ENCODE data around the gene SPOP.

SPOP gene

GRCh38 chr17:49670641-49671040 is 7.3 kb downstream of the SPOP start:
- Histone ChIP-seq H3K4me2 (no peak overlapping the region), H2AFZ (ENCODE audit: low read depth) (no peak overlapping the region), H4K20me1 (ENCODE audit: insufficient read depth) (no peaks in the 10 kb centered on the region)

GRCh38 chr17:49670002-49670401 is 7.9 kb downstream of the SPOP start:
- Histone ChIP-seq H2AFZ (ENCODE audit: low read depth) (no peak overlapping the region), H3K4me2 (no peak overlapping the region), H3K9ac (no peak overlapping the region), H3K4me3 (IDR thresholded peaks at IDR 0.05; ENCODE audit: insufficient read depth, low read depth, low read length) (no peak overlapping the region), H3K4me1 (ENCODE audit: low read depth, poor library complexity, severe bottlenecking) (peaks cover 11% of the 10 kb centered on the region), H3K36me3 (ENCODE audit: insufficient read depth) (no peaks in the 10 kb centered on the region), H3K27me3 (ENCODE audit: insufficient read depth, low read depth) (no peaks in the 10 kb centered on the region), H3K79me2 (ENCODE audit: insufficient read depth, low read depth) (peaks cover 69% of the 10 kb centered on the region; the same call in 1 of the 2 replicates), H3K27ac (no peak overlapping the region), H4K20me1 (ENCODE audit: insufficient read depth) (no peaks in the 10 kb centered on the region)
- no peak for TF ChIP-seq CTCF (conservative IDR thresholded peaks at IDR 0.05; ENCODE audit: low read depth, low read length)

More at GRCh38 chr17:49670641-49671040, 7.3 kb downstream of the SPOP start:
- H3K4me1 ChIP-seq (ENCODE audit: low read depth, poor library complexity, severe bottlenecking), result peaks cover 17% of the 10 kb centered on the region
- H3K4me3 ChIP-seq (IDR thresholded peaks at IDR 0.05; ENCODE audit: insufficient read depth, low read depth, low read length), result no peak overlapping the region
- no peak for TF ChIP-seq CTCF (conservative IDR thresholded peaks at IDR 0.05; ENCODE audit: low read depth, low read length)
- H3K36me3 ChIP-seq (ENCODE audit: insufficient read depth), result no peaks in the 10 kb centered on the region
- peaks cover 74% of the 10 kb centered on the region for H3K79me2 ChIP-seq (ENCODE audit: insufficient read depth, low read depth)
- no peaks in the 10 kb centered on the region for H3K27me3 ChIP-seq (ENCODE audit: insufficient read depth, low read depth)
- no peak overlapping the region for H3K27ac ChIP-seq
- no peak overlapping the region for H3K9ac ChIP-seq

GRCh38 chr17:49667854-49668253 is 10.0 kb downstream of the SPOP start:
- Histone ChIP-seq H3K4me2 (no peak overlapping the region), H3K9ac (no peak overlapping the region), H2AFZ (ENCODE audit: low read depth) (no peak overlapping the region), H3K79me2 (ENCODE audit: insufficient read depth, low read depth) (peaks cover 68% of the 10 kb centered on the region), H3K27ac (no peak overlapping the region), H4K20me1 (ENCODE audit: insufficient read depth) (no peaks in the 10 kb centered on the region), H3K4me1 (ENCODE audit: low read depth, poor library complexity, severe bottlenecking) (peaks cover 4% of the 10 kb centered on the region), H3K27me3 (ENCODE audit: insufficient read depth, low read depth) (no peaks in the 10 kb centered on the region), H3K36me3 (ENCODE audit: insufficient read depth) (no peaks in the 10 kb centered on the region), H3K4me3 (IDR thresholded peaks at IDR 0.05; ENCODE audit: insufficient read depth, low read depth, low read length) (no peak overlapping the region)
- no peak for TF ChIP-seq CTCF (conservative IDR thresholded peaks at IDR 0.05; ENCODE audit: low read depth, low read length)

- Histone ChIP-seq H3K79me2 (ENCODE audit: insufficient read depth, low read depth) (peaks cover 49% of the 10 kb centered on the region), H3K36me3 (ENCODE audit: insufficient read depth) (no peaks in the 10 kb centered on the region), H3K4me2 (no peak overlapping the region), H3K27ac (no peak overlapping the region), H3K27me3 (ENCODE audit: insufficient read depth, low read depth) (no peaks in the 10 kb centered on the region), H3K4me1 (ENCODE audit: low read depth, poor library complexity, severe bottlenecking) (peaks cover 11% of the 10 kb centered on the region), H3K4me3 (IDR thresholded peaks at IDR 0.05; ENCODE audit: insufficient read depth, low read depth, low read length) (no peak overlapping the region), H2AFZ (ENCODE audit: low read depth) (no peak overlapping the region), H3K9ac (no peak overlapping the region), H4K20me1 (ENCODE audit: insufficient read depth) (no peaks in the 10 kb centered on the region)
- no peak for TF ChIP-seq CTCF (conservative IDR thresholded peaks at IDR 0.05; ENCODE audit: low read depth, low read length)
Measured at GRCh38 chr17:49664706-49665211, 13.1 kb downstream of the SPOP start.

Measured in KMS-11 (cell line).